HEK293 (cell line): ENCODE results near the gene ATP5ME.

ENCODE experiments used
- CTCF ChIP-seq: fragments of 450-650 bp; formaldehyde crosslinking; IDR thresholded peaks from 2 replicates; pipeline ENCODE4 v1.5.1; 2016; ENCODE audit warnings: missing biosample characterization, missing genetic modification characterization
- ELK4 ChIP-seq: IDR thresholded peaks from 2 replicates; pipeline ENCODE4 v1.6.1; 2011; ENCODE audit warnings: mild to moderate bottlenecking, low read depth, low read length, borderline replicate concordance
- FEZF1 ChIP-seq: fragments of 450-650 bp; formaldehyde crosslinking; IDR thresholded peaks from 2 replicates; pipeline ENCODE4 v1.5.1; 2016; ENCODE audit warnings: missing biosample characterization, missing genetic modification characterization
- KLF16 ChIP-seq: fragments of 450-650 bp; formaldehyde crosslinking; IDR thresholded peaks from 2 replicates; pipeline ENCODE4 v1.5.1; 2017; ENCODE audit warnings: missing biosample characterization, missing genetic modification characterization
- SALL2 ChIP-seq: fragments of 450-650 bp; formaldehyde crosslinking; IDR thresholded peaks from 2 replicates; pipeline ENCODE4 v1.5.0; 2017; ENCODE audit warnings: missing biosample characterization, mild to moderate bottlenecking, missing genetic modification characterization, borderline replicate concordance
- ZBTB7A ChIP-seq: fragments of 450-650 bp; formaldehyde crosslinking; IDR thresholded peaks from 2 replicates; pipeline ENCODE4 v1.5.1; 2016; ENCODE audit warnings: low read depth, missing biosample characterization, missing genetic modification characterization
- ZFP3 ChIP-seq: fragments of 450-650 bp; formaldehyde crosslinking; IDR thresholded peaks from 2 replicates; pipeline ENCODE4 v1.5.1; 2016; ENCODE audit warnings: low read depth, missing biosample characterization, missing genetic modification characterization
- ZNF311 ChIP-seq: fragments of 450-650 bp; formaldehyde crosslinking; IDR thresholded peaks from 2 replicates; pipeline ENCODE4 v1.5.1; 2017; ENCODE audit warnings: missing biosample characterization, missing genetic modification characterization, borderline replicate concordance
- ZNF548 ChIP-seq: fragments of 450-650 bp; formaldehyde crosslinking; IDR thresholded peaks from 2 replicates; pipeline ENCODE4 v1.5.1; 2016; ENCODE audit warnings: missing biosample characterization, missing genetic modification characterization
- ZNF555 ChIP-seq: fragments of 450-650 bp; formaldehyde crosslinking; conservative IDR thresholded peaks from 2 replicates; pipeline ENCODE4 v1.5.1; 2017; ENCODE audit warnings: missing biosample characterization, mild to moderate bottlenecking, missing genetic modification characterization, inconsistent platforms
- ZNF843 ChIP-seq: fragments of 450-650 bp; formaldehyde crosslinking; IDR thresholded peaks from 2 replicates; pipeline ENCODE4 v1.5.1; 2016; ENCODE audit warnings: missing biosample characterization, missing genetic modification characterization

GRCh38 chr4:624705-625590 lies 49.1 kb downstream of the ATP5ME start, which contains the start of gene PDE6B:
- TF ChIP-seq ZNF548 (no peak), ZFP3 (no peak), ZNF555 (tag by site-specific recombination) (no peak), KLF16 (tag by site-specific recombination) (no peak), CTCF (no peak), ZNF311 (tag by site-specific recombination) (no peak), ZBTB7A (tag by site-specific recombination) (no peak), FEZF1 (no peak), SALL2 (tag by site-specific recombination) (no peak), ELK4 (no peak), ZNF843 (tag by site-specific recombination) (no peak)
